OCI-LY1 (cell line): Measurements from ENCODE around the gene AFAP1L1.

Experiments used
- H2AFZ ChIP-seq: fragments of 200-600 bp; sonication (generic), shearing (Covaris generic); 2 replicates; pipeline ENCODE4 v1.6.0; 2014; ENCODE audit warnings: antibody characterized with exemption, mild to moderate bottlenecking, low read length
- H3F3A ChIP-seq: fragments of 200-600 bp; sonication (generic), shearing (Covaris generic); 2 replicates; pipeline ENCODE4 v1.6.0; 2014; ENCODE audit warnings: mild to moderate bottlenecking, antibody characterized with exemption, low read length, moderate library complexity; ENCODE audit not compliant: insufficient read depth
- H3K27ac ChIP-seq: fragments of 200-600 bp; sonication (generic); 2 replicates; pipeline ENCODE4 v1.5.1; 2014; ENCODE audit warnings: low read length, mixed run types, mild to moderate bottlenecking, low read depth; ENCODE audit not compliant: poor library complexity, severe bottlenecking
- H3K27me3 ChIP-seq: fragments of 200-600 bp; sonication (generic); 2 replicates; pipeline ENCODE4 v1.6.0; 2014; ENCODE audit warnings: antibody characterized with exemption, mild to moderate bottlenecking, low read length, moderate library complexity; ENCODE audit not compliant: insufficient read depth
- H3K36me3 ChIP-seq: fragments of 200-600 bp; sonication (generic); 2 replicates; pipeline ENCODE4 v1.6.1; 2014; ENCODE audit warnings: mild to moderate bottlenecking, antibody characterized with exemption, low read length, moderate library complexity, mixed read lengths; ENCODE audit not compliant: insufficient read depth
- H3K4me1 ChIP-seq: fragments of 200-600 bp; sonication (generic); 2 replicates; pipeline ENCODE4 v1.5.1; 2014; ENCODE audit warnings: mild to moderate bottlenecking, low read length, moderate library complexity; ENCODE audit not compliant: insufficient read depth, severe bottlenecking
- H3K4me2 ChIP-seq: fragments of 200-600 bp; sonication (generic), shearing (Covaris generic); 2 replicates; pipeline ENCODE4 v1.6.1; 2014; ENCODE audit warnings: low read length
- H3K4me3 ChIP-seq: fragments of 200-600 bp; sonication (generic); 2 replicates; pipeline ENCODE4 v1.5.1; 2014; ENCODE audit warnings: low read length, low read depth, mild to moderate bottlenecking, mixed read lengths; ENCODE audit not compliant: poor library complexity, severe bottlenecking
- H3K79me2 ChIP-seq: fragments of 200-600 bp; shearing (Covaris generic); 2 replicates; pipeline ENCODE4 v1.6.1; 2016; ENCODE audit warnings: mixed run types, low read length, mixed read lengths; ENCODE audit not compliant: insufficient read depth
- H3K9ac ChIP-seq: fragments of 200-600 bp; sonication (generic), shearing (Covaris generic); 2 replicates; pipeline ENCODE4 v1.6.1; 2014; ENCODE audit warnings: mild to moderate bottlenecking, low read length, mixed read lengths
- H3K9me2 ChIP-seq: fragments of 200-600 bp; sonication (generic), shearing (Covaris generic); 2 replicates; pipeline ENCODE4 v1.6.1; 2014; ENCODE audit warnings: low read depth, mild to moderate bottlenecking, low read length, mixed read lengths
- H3K9me3 ChIP-seq: fragments of 200-600 bp; shearing (Covaris generic); 2 replicates; pipeline ENCODE4 v1.6.1; 2014; ENCODE audit warnings: low read length, mixed read lengths
- H4K20me1 ChIP-seq: fragments of 200-600 bp; sonication (generic), shearing (Covaris generic); 2 replicates; pipeline ENCODE4 v1.6.0; 2016; ENCODE audit warnings: mild to moderate bottlenecking, low read length; ENCODE audit not compliant: insufficient read depth
- EZH2 ChIP-seq: fragments of 200-600 bp; sonication (generic), shearing (Covaris generic); IDR thresholded peaks from 2 replicates; pipeline ENCODE4 v1.8.0; 2017; ENCODE audit warnings: borderline replicate concordance, mixed run types, mild to moderate bottlenecking, antibody characterized with exemption, low read length, moderate library complexity, mixed read lengths
- TF ChIP-seq, protein P1 (sequence below): fragments of 200-600 bp; sonication (generic), shearing (Covaris generic); IDR thresholded peaks from 2 replicates; pipeline ENCODE4 v1.5.1; 2017; ENCODE audit warnings: mild to moderate bottlenecking, antibody characterized with exemption, low read length, moderate library complexity, mixed read lengths

AFAP1L1 gene

GRCh38 chr5:149345892-149346222, 74.2 kb downstream of the AFAP1L1 start:
- peak overlapping the region; percentile 81 for H3K4me2 ChIP-seq
- H3K9me2 ChIP-seq = no peaks in the 10 kb centered on the region
- peak overlapping the region; percentile 70 for H3K27ac ChIP-seq
- TF ChIP-seq, protein P1, sequence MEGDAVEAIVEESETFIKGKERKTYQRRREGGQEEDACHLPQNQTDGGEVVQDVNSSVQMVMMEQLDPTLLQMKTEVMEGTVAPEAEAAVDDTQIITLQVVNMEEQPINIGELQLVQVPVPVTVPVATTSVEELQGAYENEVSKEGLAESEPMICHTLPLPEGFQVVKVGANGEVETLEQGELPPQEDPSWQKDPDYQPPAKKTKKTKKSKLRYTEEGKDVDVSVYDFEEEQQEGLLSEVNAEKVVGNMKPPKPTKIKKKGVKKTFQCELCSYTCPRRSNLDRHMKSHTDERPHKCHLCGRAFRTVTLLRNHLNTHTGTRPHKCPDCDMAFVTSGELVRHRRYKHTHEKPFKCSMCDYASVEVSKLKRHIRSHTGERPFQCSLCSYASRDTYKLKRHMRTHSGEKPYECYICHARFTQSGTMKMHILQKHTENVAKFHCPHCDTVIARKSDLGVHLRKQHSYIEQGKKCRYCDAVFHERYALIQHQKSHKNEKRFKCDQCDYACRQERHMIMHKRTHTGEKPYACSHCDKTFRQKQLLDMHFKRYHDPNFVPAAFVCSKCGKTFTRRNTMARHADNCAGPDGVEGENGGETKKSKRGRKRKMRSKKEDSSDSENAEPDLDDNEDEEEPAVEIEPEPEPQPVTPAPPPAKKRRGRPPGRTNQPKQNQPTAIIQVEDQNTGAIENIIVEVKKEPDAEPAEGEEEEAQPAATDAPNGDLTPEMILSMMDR = no peak
- no peak for TF ChIP-seq EZH2
- H3K9me3 ChIP-seq = no peaks in the 10 kb centered on the region
- H4K20me1 ChIP-seq = no peaks in the 10 kb centered on the region
- peaks cover 39% of the 10 kb centered on the region for H3K36me3 ChIP-seq
- H3K4me3 ChIP-seq = peak overlapping the region; percentile 88
- H3K27me3 ChIP-seq = no peaks in the 10 kb centered on the region
- H3K79me2 ChIP-seq = peaks cover 23% of the 10 kb centered on the region
- H3F3A ChIP-seq = no peaks in the 10 kb centered on the region
- peaks cover 35% of the 10 kb centered on the region for H3K4me1 ChIP-seq
- H2AFZ ChIP-seq = no peak overlapping the region
- peak overlapping the region; percentile 93 for H3K9ac ChIP-seq

DNA sequence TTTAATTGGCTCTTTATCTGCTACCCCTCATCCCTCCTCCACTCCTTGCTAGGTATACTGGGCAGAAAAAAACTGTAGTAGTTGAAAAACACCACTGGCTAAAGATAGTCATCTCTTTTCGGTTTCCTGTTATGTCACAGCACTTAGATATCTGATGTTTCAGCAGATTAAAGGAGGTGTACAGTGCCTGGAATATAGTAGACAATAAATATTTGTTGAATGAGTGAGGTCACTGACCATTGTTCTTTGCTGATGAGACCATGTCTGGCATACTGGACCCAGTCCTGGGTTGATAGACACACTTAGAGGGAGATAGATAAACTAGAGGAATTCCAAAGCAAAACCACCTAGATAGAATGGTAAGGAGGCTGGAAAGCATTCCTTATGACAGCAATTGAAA, 76.9 kb downstream of the AFAP1L1 start:
- Histone ChIP-seq H3K4me1 (peaks cover 35% of the 10 kb centered on the region), H3K4me2 (no peak overlapping the region), H3K27ac (no peak overlapping the region), H2AFZ (no peak overlapping the region), H3K9me2 (no peaks in the 10 kb centered on the region), H3K9ac (no peak overlapping the region), H3K79me2 (peaks cover 23% of the 10 kb centered on the region), H3K27me3 (no peaks in the 10 kb centered on the region), H4K20me1 (no peaks in the 10 kb centered on the region), H3K9me3 (no peaks in the 10 kb centered on the region), H3F3A (no peaks in the 10 kb centered on the region), H3K36me3 (peaks cover 65% of the 10 kb centered on the region), H3K4me3 (no peak overlapping the region)
- TF ChIP-seq, protein P1 = no peak
- TF ChIP-seq EZH2 = no peak

- peaks cover 29% of the 10 kb centered on the region for H3K4me1 ChIP-seq
Measured at GRCh38 chr5:149349382-149349781, 77.7 kb downstream of the AFAP1L1 start.

More at GRCh38 chr5:149349382-149349781, 77.7 kb downstream of the AFAP1L1 start:
- Histone ChIP-seq H3K27me3 (no peaks in the 10 kb centered on the region), H3F3A (no peaks in the 10 kb centered on the region), H3K4me3 (no peak overlapping the region), H3K9ac (no peak overlapping the region), H2AFZ (no peak overlapping the region), H4K20me1 (no peaks in the 10 kb centered on the region), H3K4me2 (no peak overlapping the region), H3K9me2 (no peaks in the 10 kb centered on the region), H3K9me3 (no peaks in the 10 kb centered on the region), H3K36me3 (peaks cover 74% of the 10 kb centered on the region), H3K79me2 (peaks cover 23% of the 10 kb centered on the region), H3K27ac (no peak overlapping the region)
- TF ChIP-seq, protein P1 = no peak
- TF ChIP-seq EZH2 = no peak
